Lower lobe of right lung (tissue), 2 donors: ENCODE results near the gene GPN1. TPM values are rescaled to one million over a fixed set of nuclear protein-coding genes. Genes with fewer than 3 reads are reported as not detected.
"Not testable (repeated sequence)": the region's sequence is repeated elsewhere in the genome, so short reads cannot be mapped to it uniquely, and the experiment has no call there.

Experiments used
- ATAC-seq, 2 donors: fragments of 200-7000 bp; cut with Tn5 transposase; one replicate each; pipeline ENCODE4 v1.9.1; 2020 to 2022; ENCODE audit warnings: mild to moderate bottlenecking in 2 of 2, moderate library complexity in 2 of 2
- DNase-seq: peaks from one replicate; pipeline ENCODE4 v3.0.0-alpha.2; 2020
- H3K27ac ChIP-seq: fragments of 200-600 bp; one replicate; pipeline ENCODE4 v1.8.0; 2022
- H3K27me3 ChIP-seq: fragments of 200-600 bp; one replicate; pipeline ENCODE4 v1.8.0; 2022; ENCODE audit warnings: low read depth
- H3K36me3 ChIP-seq: fragments of 200-600 bp; one replicate; pipeline ENCODE4 v1.8.0; 2022; ENCODE audit warnings: mild to moderate bottlenecking
- H3K4me1 ChIP-seq: fragments of 200-600 bp; one replicate; pipeline ENCODE4 v1.8.0; 2022
- H3K4me3 ChIP-seq: fragments of 200-600 bp; one replicate; pipeline ENCODE4 v1.8.0; 2022; ENCODE audit warnings: mild to moderate bottlenecking
- H3K9me3 ChIP-seq: fragments of 200-600 bp; one replicate; pipeline ENCODE4 v1.8.0; 2022
- CTCF ChIP-seq: fragments of 200-600 bp; IDR thresholded peaks from one replicate; pipeline ENCODE4 v1.8.0; 2022; ENCODE audit warnings: antibody characterized with exemption, mild to moderate bottlenecking
- intact Hi-C: fragments of 100-400 bp; cut with DNase I; formaldehyde crosslinking; loops from one replicate; pipeline ENCODE4 v1.11.0; 2022
- total RNA-seq: library from RNA; stranded (reverse); fragmentation: NEBNext Ultra II Directional; extraction: Animal tissue kit (Norgen Biotek cat#: 25700); gene quantifications from one replicate; pipeline ENCODE4 v1.2.1, GENCODE V29; 2021
- donor health status: DM: no; HTN: yes; CAD: no; lungs with severe emphysema.

GPN1 gene
- total RNA-seq, 1 donor from 2014 or later = 21.9 TPM

DNA sequence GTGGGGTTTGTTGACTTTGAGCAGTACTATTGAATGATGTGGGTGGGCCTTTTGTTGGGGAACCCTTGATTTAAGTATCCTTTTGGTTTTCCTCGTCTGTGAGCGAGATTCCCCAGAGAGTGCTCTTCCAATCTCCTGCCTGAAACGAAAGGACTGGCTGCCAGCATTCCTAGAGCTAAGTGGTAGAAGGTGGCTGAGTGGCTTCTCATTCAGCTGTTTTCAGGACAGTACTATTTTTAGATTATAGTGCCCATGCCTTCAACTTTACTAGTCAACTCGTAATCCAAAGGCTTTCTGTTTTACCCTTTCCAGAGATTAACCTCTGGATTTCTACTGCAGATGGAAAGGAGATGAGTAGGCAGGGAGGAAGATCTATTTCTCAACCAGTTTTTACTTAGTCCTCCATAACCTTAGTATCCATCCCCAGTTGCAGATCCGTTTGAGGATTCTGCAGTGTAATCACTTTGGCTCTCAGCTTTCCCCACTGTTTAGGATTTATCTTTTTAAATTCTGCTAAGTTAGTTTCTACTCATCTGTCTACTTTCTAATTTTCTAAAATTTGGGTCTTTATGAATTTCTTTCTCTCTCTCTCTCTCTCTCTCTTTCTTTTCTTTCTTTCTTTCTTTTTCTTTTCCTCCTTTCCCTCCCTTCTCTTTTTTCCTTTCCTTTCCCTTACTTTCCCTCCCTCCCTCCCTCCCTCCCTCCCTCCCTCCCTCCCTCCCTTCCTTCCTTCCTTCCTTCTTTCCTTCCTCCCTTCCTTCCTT lies 44.1 kb downstream of the GPN1 start:
- H3K36me3 ChIP-seq = peaks cover 92% of the 10 kb centered on the region
- H3K9me3 ChIP-seq = no peaks in the 10 kb centered on the region
- intact Hi-C loops = no loop called here
- DNase-seq (no peak), ATAC-seq (peak in 1 of 2 donors; percentile 23)
- H3K4me3 ChIP-seq = no peak overlapping the region
- H3K4me1 ChIP-seq = no peaks in the 10 kb centered on the region
- no peaks in the 10 kb centered on the region for H3K27me3 ChIP-seq
- no peak for TF ChIP-seq CTCF
- H3K27ac ChIP-seq = no peak overlapping the region

DNA sequence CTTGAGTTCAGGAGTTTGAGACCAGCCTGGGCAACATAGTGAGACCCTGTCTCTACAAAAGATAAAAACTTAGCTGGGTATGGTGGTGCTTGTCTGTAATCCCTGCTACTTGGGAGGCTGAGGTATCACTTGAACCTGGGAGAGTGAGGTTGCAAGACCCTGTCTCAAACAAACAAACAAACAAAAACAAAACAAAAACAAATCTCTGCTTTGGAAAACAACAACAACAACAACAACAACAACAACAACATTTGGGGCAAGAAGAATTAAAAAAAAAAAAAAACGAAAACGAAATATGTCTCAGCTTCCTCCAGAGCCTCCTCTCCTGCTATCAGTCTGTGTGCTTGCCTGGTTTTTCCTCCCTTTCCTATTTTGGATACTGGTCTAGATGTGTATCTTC lies 51.7 kb downstream of the GPN1 start:
- Histone ChIP-seq H3K27ac (no peak overlapping the region), H3K9me3 (no peaks in the 10 kb centered on the region), H3K4me3 (no peak overlapping the region), H3K27me3 (no peaks in the 10 kb centered on the region), H3K4me1 (peaks cover 9% of the 10 kb centered on the region), H3K36me3 (peaks cover 89% of the 10 kb centered on the region)
- TF ChIP-seq CTCF = no peak
- DNase-seq (no peak), ATAC-seq (no peak)
- intact Hi-C loops = no loop called here

GRCh38 chr2:27681841-27682240 lies 53.0 kb downstream of the GPN1 start:
- ATAC-seq = no peak
- Histone ChIP-seq H3K4me3 (no peak overlapping the region), H3K36me3 (peaks cover 89% of the 10 kb centered on the region), H3K9me3 (no peaks in the 10 kb centered on the region), H3K27ac (no peak overlapping the region), H3K4me1 (peaks cover 9% of the 10 kb centered on the region), H3K27me3 (no peaks in the 10 kb centered on the region)
- TF ChIP-seq CTCF = no peak
- intact Hi-C loops = no loop called here
- no peak for DNase-seq

- DNase-seq, H3K27ac ChIP-seq, H3K4me1 ChIP-seq, intact Hi-C loops, H3K27me3 ChIP-seq, H3K4me3 ChIP-seq, H3K9me3 ChIP-seq: not testable (repeated sequence)
- peak in 1 of 2 donors; percentile 29 for ATAC-seq
- H3K36me3 ChIP-seq = peaks cover 89% of the 10 kb centered on the region
These were observed 53.5 kb downstream of the GPN1 start for GRCh38 chr2:27682334-27682771.

DNA sequence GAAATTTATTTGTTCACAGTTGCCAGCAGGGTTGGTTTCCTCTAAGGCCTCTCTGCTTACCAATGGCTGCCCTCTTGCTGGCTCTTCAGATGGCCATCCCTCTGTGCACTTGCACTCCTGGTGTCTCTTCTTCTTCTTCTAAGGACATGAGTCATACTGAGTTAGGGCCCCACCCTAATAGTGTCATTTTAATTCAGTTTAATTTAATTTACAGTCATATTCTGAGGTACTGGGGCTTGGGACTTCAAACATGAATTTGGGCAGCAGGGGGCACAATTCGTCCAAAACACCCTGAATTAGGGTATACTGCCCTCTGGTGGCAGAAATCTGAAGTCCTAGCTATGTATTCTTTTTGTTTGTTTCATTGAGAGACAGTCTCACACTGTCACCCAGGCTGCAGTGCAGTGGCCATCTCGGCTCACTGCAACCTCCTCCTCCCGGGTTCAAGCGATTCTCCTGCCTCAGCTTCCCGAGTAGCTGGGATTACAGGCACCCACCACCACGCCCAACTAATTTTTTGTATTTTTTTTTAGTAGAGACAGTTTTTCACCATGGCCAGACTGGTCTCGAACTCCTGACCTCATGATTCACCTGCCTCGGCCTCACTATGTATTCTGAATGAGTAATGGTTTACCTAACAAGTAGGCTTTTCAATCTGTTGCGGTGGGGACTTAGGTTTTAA lies 54.7 kb downstream of the GPN1 start:
- H3K4me1 ChIP-seq = peaks cover 9% of the 10 kb centered on the region
- no peak overlapping the region for H3K4me3 ChIP-seq
- peak; percentile 89 to 94 for ATAC-seq
- no peaks in the 10 kb centered on the region for H3K9me3 ChIP-seq
- DNase-seq = peak; percentile 68
- H3K27me3 ChIP-seq = no peaks in the 10 kb centered on the region
- peak; percentile 92 for TF ChIP-seq CTCF
- intact Hi-C loops = no loop called here
- H3K27ac ChIP-seq = no peak overlapping the region
- H3K36me3 ChIP-seq = peaks cover 89% of the 10 kb centered on the region

- H3K4me3 ChIP-seq, H3K9me3 ChIP-seq, H3K27me3 ChIP-seq, DNase-seq, H3K27ac ChIP-seq, H3K4me1 ChIP-seq, intact Hi-C loops, ATAC-seq: not testable (repeated sequence)
- peaks cover 89% of the 10 kb centered on the region for H3K36me3 ChIP-seq
These were observed 56.2 kb downstream of the GPN1 start for GRCh38 chr2:27685006-27685405.
